Measurements from ENCODE around the gene TRABD2B.

GRCh38 chr1:47967864-47968555 is 29.2 kb downstream of the TRABD2B start:
- TF ChIP-seq CTCF (IDR thresholded peaks at IDR 0.05) (no peak), POLR2A (IDR thresholded peaks at IDR 0.05) (no peak)
